HG02938 (cell line): Measurements from ENCODE around the gene ATP6V1C2.
"Not testable (repeated sequence)": the region's sequence is repeated elsewhere in the genome, so short reads cannot be mapped to it uniquely, and the experiment has no call there.

Source experiments
- ATAC-seq: cut with Tn5 transposase; IDR thresholded peaks from one replicate; pipeline ENCODE4 v1.9.1; 2021; ENCODE audit warnings: mild to moderate bottlenecking, moderate library complexity; ENCODE audit not compliant: unreplicated experiment

Gene ATP6V1C2

GRCh38 chr2:10783421-10783820, 62.0 kb downstream of the ATP6V1C2 start:
- no peak for ATAC-seq

- ATAC-seq = no peak
Observed at GRCh38 chr2:10784719-10785118, 63.3 kb downstream of the ATP6V1C2 start.

- no peak for ATAC-seq
Observed at GRCh38 chr2:10785260-10785659, 63.8 kb downstream of the ATP6V1C2 start.

GRCh38 chr2:10786240-10786982, 65.0 kb downstream of the ATP6V1C2 start:
- no peak for ATAC-seq

- ATAC-seq = no peak
Observed at GRCh38 chr2:10787176-10787968, 65.9 kb downstream of the ATP6V1C2 start.

GRCh38 chr2:10788855-10789254, 67.4 kb downstream of the ATP6V1C2 start:
- no peak for ATAC-seq

GRCh38 chr2:10790228-10790973, 69.0 kb downstream of the ATP6V1C2 start:
- ATAC-seq = peak; percentile 82

GRCh38 chr2:10792001-10792634, 70.7 kb downstream of the ATP6V1C2 start:
- ATAC-seq = no peak

GRCh38 chr2:10792660-10793400, 71.4 kb downstream of the ATP6V1C2 start:
- no peak for ATAC-seq

- ATAC-seq = no peak
Observed at GRCh38 chr2:10793816-10794215, 72.4 kb downstream of the ATP6V1C2 start.

- no peak for ATAC-seq
Observed at GRCh38 chr2:10794876-10795275, 73.4 kb downstream of the ATP6V1C2 start.

GRCh38 chr2:10795508-10796046, 74.1 kb downstream of the ATP6V1C2 start:
- no peak for ATAC-seq

GRCh38 chr2:10796703-10797102, 75.3 kb downstream of the ATP6V1C2 start:
- no peak for ATAC-seq

GRCh38 chr2:10798783-10799182, 77.4 kb downstream of the ATP6V1C2 start:
- ATAC-seq = no peak

- ATAC-seq = no peak
Observed at GRCh38 chr2:10800163-10800562, 78.7 kb downstream of the ATP6V1C2 start.

GRCh38 chr2:10802657-10803056, 81.2 kb downstream of the ATP6V1C2 start:
- ATAC-seq = no peak

GRCh38 chr2:10805990-10806389, 84.6 kb downstream of the ATP6V1C2 start:
- not testable (repeated sequence) for ATAC-seq

- no peak for ATAC-seq
Observed at GRCh38 chr2:10806543-10806942, 85.1 kb downstream of the ATP6V1C2 start.

GRCh38 chr2:10810202-10811161, 89.1 kb downstream of the ATP6V1C2 start:
- peak; percentile 28 for ATAC-seq
